Liver (tissue), 9 donors: ENCODE measurements around the gene ARHGEF1. TPM values are rescaled to one million over a fixed set of nuclear protein-coding genes. Genes with fewer than 3 reads are reported as not detected.

ENCODE experiments used
- DNase-seq: peaks from one replicate; pipeline ENCODE4 v3.0.0-alpha.2; 2017; ENCODE audit warnings: low spot score
- H3K27ac ChIP-seq, 2 donors: one replicate each; pipeline ENCODE4 v1.7.0; 2013; ENCODE audit warnings: inconsistent platforms in 2 of 2, low read length in 2 of 2, control low read depth in 1 of 2, low read depth in 1 of 2, mild to moderate bottlenecking in 1 of 2
- H3K27me3 ChIP-seq, 4 donors: one replicate each; pipeline versions ENCODE4 v1.6.1 to v1.7.0; 2013; ENCODE audit warnings: low read length in 3 of 4, inconsistent platforms in 1 of 4, mild to moderate bottlenecking in 1 of 4, moderate library complexity in 1 of 4; ENCODE audit not compliant: control insufficient read depth in 4 of 4, insufficient read depth in 4 of 4
- H3K36me3 ChIP-seq, 4 donors: one replicate each; pipeline versions ENCODE4 v1.6.1 to v1.7.0; 2013; ENCODE audit warnings: low read length in 3 of 4, mild to moderate bottlenecking in 3 of 4, low read depth in 1 of 4, moderate library complexity in 1 of 4; ENCODE audit not compliant: control insufficient read depth in 4 of 4, insufficient read depth in 3 of 4
- H3K4me1 ChIP-seq, 4 donors: one replicate each; pipeline versions ENCODE4 v1.6.1 to v1.7.0; 2013; ENCODE audit warnings: low read length in 3 of 4, mild to moderate bottlenecking in 3 of 4, moderate library complexity in 1 of 4; ENCODE audit not compliant: control insufficient read depth in 4 of 4, insufficient read depth in 4 of 4
- H3K4me3 ChIP-seq, 3 donors: one replicate each; pipeline versions ENCODE4 v1.6.1 to v1.7.0; 2013; ENCODE audit warnings: low read length in 3 of 3, control low read depth in 1 of 3, low read depth in 1 of 3, mild to moderate bottlenecking in 1 of 3
- H3K9ac ChIP-seq, 2 donors: one replicate each; pipeline ENCODE4 v1.7.0; 2013; ENCODE audit warnings: low read length in 2 of 2, mild to moderate bottlenecking in 2 of 2, moderate library complexity in 2 of 2, control low read depth in 1 of 2, low read depth in 1 of 2
- H3K9me3 ChIP-seq, 4 donors: one replicate each; pipeline versions ENCODE4 v1.6.1 to v1.7.0; 2013; ENCODE audit warnings: low read length in 3 of 4; ENCODE audit not compliant: control insufficient read depth in 4 of 4
- ATF3 ChIP-seq: IDR thresholded peaks from 2 replicates; pipeline ENCODE4 v1.6.1; 2016; ENCODE audit warnings: antibody characterized with exemption
- CTCF ChIP-seq: fragments of 150-350 bp; IDR thresholded peaks from 2 replicates; pipeline ENCODE4 v1.5.1; 2017; ENCODE audit warnings: improper control_type of control experiment, low read depth, low read length; ENCODE audit not compliant: missing input control
- EGR1 ChIP-seq, 2 donors: IDR thresholded peaks; 2 replicates each; pipeline ENCODE4 v1.6.1; 2016 to 2018; ENCODE audit warnings: antibody characterized with exemption in 2 of 2, low read depth in 2 of 2
- FOXA1 ChIP-seq: IDR thresholded peaks from 2 replicates; pipeline ENCODE4 v1.6.1; 2016; ENCODE audit warnings: antibody characterized with exemption
- FOXA2 ChIP-seq: IDR thresholded peaks from 2 replicates; pipeline ENCODE4 v1.6.1; 2016; ENCODE audit warnings: antibody characterized with exemption
- HNF4A ChIP-seq, 2 donors: conservative IDR thresholded peaks; 2 replicates each; pipeline ENCODE4 v1.6.1; 2016; ENCODE audit warnings: antibody characterized with exemption in 2 of 2, mild to moderate bottlenecking in 2 of 2
- JUND ChIP-seq, 2 donors: IDR thresholded peaks; 2 replicates each; pipeline ENCODE4 v1.6.1; 2016; ENCODE audit warnings: antibody characterized with exemption in 2 of 2
- NR2F2 ChIP-seq: IDR thresholded peaks from 2 replicates; pipeline ENCODE4 v1.6.1; 2016; ENCODE audit warnings: antibody characterized with exemption
- REST ChIP-seq: IDR thresholded peaks from 2 replicates; pipeline ENCODE4 v1.6.1; 2016; ENCODE audit warnings: antibody characterized with exemption, mild to moderate bottlenecking
- RXRA ChIP-seq, 2 donors: IDR thresholded peaks; 2 replicates each; pipeline ENCODE4 v1.6.1; 2017 to 2018; ENCODE audit warnings: antibody characterized with exemption in 2 of 2, mild to moderate bottlenecking in 1 of 2
- WGBS: extraction: QIAGEN DNeasy Blood & Tissue Kit; methylation state at CpG from one replicate; pipeline ENCODE4 v1.1.7; 2013; 5-methylcytosine and 5-hydroxymethylcytosine counted together
- polyA plus RNA-seq, 2 donors: library from polyadenylated mRNA; stranded (reverse) in 1 of 2; unstranded in 1 of 2; fragments of 200-250 nt in 1 of 2; fragments of >200 nt in 1 of 2; fragmentation: Nextera tagmentation in 1 of 2; extraction: Ambion mirVana in 1 of 2; gene quantifications; one replicate each; pipeline versions ENCODE4 v1.2.1 to v1.2.3, GENCODE V29; 2013 to 2015
- total RNA-seq, 2 donors: library from RNA; depleted of rRNA; stranded (reverse); fragments of >200 nt; gene quantifications; one replicate each; pipeline ENCODE4 v1.2.3, GENCODE V29; 2014
- donor health status: healthy.
- donor health status: healthy.
- donor health status: healthy.
- donor health status: healthy.
- donor health status: healthy.

Gene ARHGEF1
- total and polyA plus RNA-seq, 4 donors = 13.2 to 30.1 (median 18.5) TPM

GRCh38 chr19:41886761-41887710 is 4.1 kb downstream of the ARHGEF1 start:
- 72% methylated on average over 13 of the region's 13 CpGs for WGBS
- no peaks in the 10 kb centered on the region for H3K27me3 ChIP-seq
- TF ChIP-seq RXRA (IDR thresholded peaks at IDR 0.05) (no peak), EGR1 (IDR thresholded peaks at IDR 0.05; ENCODE audit: low read depth in 2 of 2) (no peak), FOXA1 (no peak), ATF3 (no peak), HNF4A (conservative IDR thresholded peaks at IDR 0.05) (no peak), NR2F2 (no peak)
- no peak for DNase-seq
- H3K27ac ChIP-seq = peak overlapping the region in 1 of 2 donors; percentile 51
- H3K9me3 ChIP-seq = no peaks in the 10 kb centered on the region
- peaks cover 0 to 25% (median 17%) of the 10 kb centered on the region in 4 donors for H3K4me1 ChIP-seq
- no peak overlapping the region for H3K4me3 ChIP-seq
- no peak overlapping the region for H3K9ac ChIP-seq
- H3K36me3 ChIP-seq = peaks cover 3 to 15% (median 6%) of the 10 kb centered on the region in 4 donors

GRCh38 chr19:41887711-41888382 is 4.9 kb downstream of the ARHGEF1 start:
- H3K9ac ChIP-seq = no peak overlapping the region

GRCh38 chr19:41888926-41889325 is 5.9 kb downstream of the ARHGEF1 start:
- Histone ChIP-seq H3K9me3 (no peaks in the 10 kb centered on the region), H3K36me3 (peaks cover 3 to 23% (median 6%) of the 10 kb centered on the region in 4 donors), H3K9ac (no peak overlapping the region), H3K27me3 (no peaks in the 10 kb centered on the region), H3K27ac (no peak overlapping the region), H3K4me3 (no peak overlapping the region), H3K4me1 (peaks cover 0 to 20% (median 10%) of the 10 kb centered on the region in 4 donors)
- 93% methylated on average over 12 of the region's 12 CpGs for WGBS
- no peak for DNase-seq
- TF ChIP-seq JUND (IDR thresholded peaks at IDR 0.05) (no peak), FOXA2 (no peak), REST (no peak)

More at GRCh38 chr19:41887711-41888382, 4.9 kb downstream of the ARHGEF1 start:
- WGBS = 69% methylated on average over 17 of the region's 17 CpGs
- no peaks in the 10 kb centered on the region for H3K9me3 ChIP-seq
- TF ChIP-seq CTCF (peak; percentile 5), RXRA (IDR thresholded peaks at IDR 0.05) (no peak)
- H3K27me3 ChIP-seq = no peaks in the 10 kb centered on the region
- H3K36me3 ChIP-seq = peaks cover 3 to 21% (median 6%) of the 10 kb centered on the region in 4 donors
- peaks cover 0 to 20% (median 15%) of the 10 kb centered on the region in 4 donors for H3K4me1 ChIP-seq
- H3K27ac ChIP-seq = peak overlapping the region in 1 of 2 donors; percentile 51
- no peak overlapping the region for H3K4me3 ChIP-seq
- no peak for DNase-seq
